HepG2 (cell line): ENCODE results near the gene ELOVL2. TPM values are rescaled to one million over a fixed set of nuclear protein-coding genes. Genes with fewer than 3 reads are reported as not detected.

Experiments used
- DPF2 ChIP-seq: sonication (generic); formaldehyde crosslinking; IDR thresholded peaks from 2 replicates; pipeline ENCODE4 v1.4.0; 2020; ENCODE audit warnings: mild to moderate bottlenecking, low read depth, missing genetic modification reagents, borderline replicate concordance
- EP300 ChIP-seq, 3 experiments: sonication (generic) in 1 of 3; formaldehyde crosslinking in 1 of 3; IDR thresholded peaks; 2 replicates each; pipeline versions ENCODE4 v1.5.1 to v1.6.1; 2011 to 2020; ENCODE audit warnings: low read depth in 2 of 3, low read length in 2 of 3, borderline replicate concordance in 1 of 3, improper control_type of control experiment in 1 of 3, mild to moderate bottlenecking in 1 of 3, missing genetic modification reagents in 1 of 3, moderate library complexity in 1 of 3
- FOXP1 ChIP-seq, 2 experiments: fragments of 450-650 bp in 1 of 2; IDR thresholded peaks; 2 replicates each; pipeline ENCODE4 v1.6.1; 2017 to 2018; ENCODE audit warnings: antibody characterized with exemption in 1 of 2
- GFI1 ChIP-seq: sonication (generic); formaldehyde crosslinking; IDR thresholded peaks from 2 replicates; pipeline ENCODE4 v1.5.0; 2020; ENCODE audit warnings: missing genetic modification reagents, mild to moderate bottlenecking, borderline replicate concordance
- JUNB ChIP-seq: sonication (generic); formaldehyde crosslinking; IDR thresholded peaks from 2 replicates; pipeline ENCODE4 v1.8.0; 2022; ENCODE audit warnings: missing genetic modification reagents, mild to moderate bottlenecking, borderline replicate concordance
- KLF12 ChIP-seq: sonication (generic); formaldehyde crosslinking; IDR thresholded peaks from 2 replicates; pipeline ENCODE4 v1.4.0; 2020; ENCODE audit warnings: missing genetic modification reagents, borderline replicate concordance
- MTA1 ChIP-seq: sonication (generic); formaldehyde crosslinking; IDR thresholded peaks from 2 replicates; pipeline ENCODE4 v1.4.0; 2020; ENCODE audit warnings: missing genetic modification reagents, mild to moderate bottlenecking, borderline replicate concordance
- TGIF2 ChIP-seq: IDR thresholded peaks from 2 replicates; pipeline ENCODE4 v1.6.1; 2016; ENCODE audit warnings: control low read depth, missing compliant biosample characterization
- ZNF230 ChIP-seq: sonication (generic); formaldehyde crosslinking; IDR thresholded peaks from 2 replicates; pipeline ENCODE4 v1.4.0; 2020; ENCODE audit warnings: mild to moderate bottlenecking, missing genetic modification reagents
- ZNF510 ChIP-seq: sonication (generic); formaldehyde crosslinking; IDR thresholded peaks from 2 replicates; pipeline ENCODE4 v1.4.0; 2020; ENCODE audit warnings: low read depth, mild to moderate bottlenecking, missing genetic modification reagents
- ZNF652 ChIP-seq: IDR thresholded peaks from 2 replicates; pipeline ENCODE4 v1.6.1; 2016; ENCODE audit warnings: low read depth, borderline replicate concordance
- ZSCAN9 ChIP-seq: IDR thresholded peaks from 2 replicates; pipeline ENCODE4 v1.6.1; 2016; ENCODE audit warnings: borderline replicate concordance
- polyA plus RNA-seq, 8 experiments: library from polyadenylated mRNA; depleted of rRNA in 3 of 8; stranded (reverse) in 7 of 8; unstranded in 1 of 8; fragments of >200 nt; fragmentation: Illumina TruSeq in 4 of 8; extraction: Trizol in 4 of 8; gene quantifications; 2 replicates each; pipeline versions ENCODE4 v1.2.1 to v1.2.3, GENCODE V29; 2011 to 2016; ENCODE audit warnings: low read depth in 4 of 8, missing spikeins in 1 of 8, mixed read lengths in 1 of 8; ENCODE audit not compliant: insufficient read depth in 1 of 8
- total RNA-seq, 5 experiments: library from RNA; depleted of rRNA; stranded (reverse); fragments of >200 nt; fragmentation: Illumina TruSeq; extraction: Trizol; gene quantifications; 2 replicates each; pipeline ENCODE4 v1.2.3, GENCODE V29; 2016; ENCODE audit warnings: low read depth in 1 of 5
- TF ChIP-seq, protein P1 (sequence below): IDR thresholded peaks from 2 replicates; pipeline ENCODE4 v1.6.1; 2016; ENCODE audit warnings: mild to moderate bottlenecking
- TF ChIP-seq, protein P2 (sequence below): IDR thresholded peaks from 2 replicates; pipeline ENCODE4 v1.6.1; 2016
- TF ChIP-seq, protein P3 (sequence below): sonication (generic); formaldehyde crosslinking; IDR thresholded peaks from 2 replicates; pipeline ENCODE4 v1.8.1; 2023; ENCODE audit warnings: missing genetic modification reagents, inconsistent platforms, borderline replicate concordance
- TF ChIP-seq, protein P4 (sequence below): sonication (generic); formaldehyde crosslinking; IDR thresholded peaks from 2 replicates; pipeline ENCODE4 v1.4.0; 2020; ENCODE audit warnings: missing genetic modification reagents
- TF ChIP-seq, protein P5 (sequence below): sonication (generic); formaldehyde crosslinking; conservative IDR thresholded peaks from 2 replicates; pipeline ENCODE4 v1.8.1; 2023; ENCODE audit warnings: missing genetic modification reagents

ELOVL2 gene
- total and polyA plus RNA-seq, 2 of the 13 experiments (the other 11 are each of a cell fraction or from before 2014, with no cell fraction given) = 43.6 to 65.4 TPM

DNA sequence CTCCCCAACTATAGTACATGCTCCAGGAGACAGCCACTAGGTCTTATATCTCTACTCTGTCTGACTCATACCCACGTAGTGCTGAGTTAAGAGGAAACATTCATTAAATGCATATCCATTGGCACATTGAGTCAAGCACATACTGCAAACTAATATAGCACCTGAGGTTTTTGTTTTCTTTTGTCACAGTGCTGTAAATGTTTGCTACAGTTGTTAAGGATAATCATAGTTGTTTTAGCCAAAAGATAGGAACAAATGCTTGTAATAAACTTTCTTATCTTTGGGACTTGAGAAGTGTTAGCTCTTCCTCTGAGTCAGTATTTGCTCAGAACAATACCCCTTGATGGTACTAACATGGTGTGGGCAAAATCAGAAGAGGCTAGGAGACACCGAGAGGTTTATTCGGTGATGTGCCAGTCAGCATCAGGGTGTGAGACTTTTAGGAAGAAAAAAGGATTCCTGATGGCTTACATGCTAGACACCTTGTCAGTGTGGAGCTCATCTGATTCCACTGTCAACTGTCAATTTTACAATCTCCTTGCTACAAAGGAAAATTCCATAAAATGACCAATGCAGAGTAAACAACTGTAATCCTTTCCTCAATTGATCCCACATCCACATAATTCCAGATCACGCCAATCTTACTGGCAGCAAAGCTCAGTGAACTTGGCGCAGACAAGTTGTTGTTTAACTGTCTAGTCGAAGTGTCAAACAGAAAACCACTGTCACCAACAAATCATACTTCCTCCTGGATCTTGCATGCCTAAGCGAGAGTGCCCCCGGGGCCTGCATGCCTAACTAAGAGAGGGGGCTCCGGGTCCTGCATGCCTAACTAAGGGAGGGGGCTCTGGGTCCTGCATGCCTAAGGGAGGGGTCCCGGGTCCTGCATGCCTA is 36.1 kb downstream of the ELOVL2 start (continued):
- TF ChIP-seq FOXP1 (IDR thresholded peaks at IDR 0.05) (no peak), FOXP1 (CRISPR knock-in tag; IDR thresholded peaks at IDR 0.05) (0 out of 2 replicates have a peak, but pooled peaks have one; percentile 38), EP300 (IDR thresholded peaks at IDR 0.05; ENCODE audit: low read depth in 2 of 2, low read length in 2 of 2) (peak in 1 of 2 experiments; percentile 78; a peak in 2 of 4 replicates), EP300 (CRISPR knock-in tag; IDR thresholded peaks at IDR 0.05; ENCODE audit: borderline replicate concordance) (peak; percentile 12; the same call in 1 of the 2 replicates), ZNF510 (no peak), JUNB (CRISPR knock-in tag) (peak; percentile 62; the same call in 1 of the 2 replicates), ZSCAN9 (CRISPR knock-in tag) (peak; percentile 28; the same call in 1 of the 2 replicates), ZNF230 (CRISPR knock-in tag) (no peak), KLF12 (CRISPR knock-in tag) (0 out of 2 replicates have a peak, but pooled peaks have one; percentile 46), MTA1 (CRISPR knock-in tag) (peak; percentile 68; the same call in 1 of the 2 replicates), TGIF2 (CRISPR knock-in tag) (peak; percentile 68; the same call in 1 of the 2 replicates), DPF2 (CRISPR knock-in tag) (peak; percentile 38; the same call in 1 of the 2 replicates), GFI1 (peak; percentile 47; the same call in 1 of the 2 replicates), ZNF652 (CRISPR knock-in tag) (peak; percentile 65; the same call in 1 of the 2 replicates)
- TF ChIP-seq, protein P1, sequence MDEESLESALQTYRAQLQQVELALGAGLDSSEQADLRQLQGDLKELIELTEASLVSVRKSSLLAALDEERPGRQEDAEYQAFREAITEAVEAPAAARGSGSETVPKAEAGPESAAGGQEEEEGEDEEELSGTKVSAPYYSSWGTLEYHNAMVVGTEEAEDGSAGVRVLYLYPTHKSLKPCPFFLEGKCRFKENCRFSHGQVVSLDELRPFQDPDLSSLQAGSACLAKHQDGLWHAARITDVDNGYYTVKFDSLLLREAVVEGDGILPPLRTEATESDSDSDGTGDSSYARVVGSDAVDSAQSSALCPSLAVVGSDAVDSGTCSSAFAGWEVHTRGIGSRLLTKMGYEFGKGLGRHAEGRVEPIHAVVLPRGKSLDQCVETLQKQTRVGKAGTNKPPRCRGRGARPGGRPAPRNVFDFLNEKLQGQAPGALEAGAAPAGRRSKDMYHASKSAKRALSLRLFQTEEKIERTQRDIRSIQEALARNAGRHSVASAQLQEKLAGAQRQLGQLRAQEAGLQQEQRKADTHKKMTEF = peak; percentile 31; the same call in 1 of the 2 replicates
- TF ChIP-seq, protein P2, sequence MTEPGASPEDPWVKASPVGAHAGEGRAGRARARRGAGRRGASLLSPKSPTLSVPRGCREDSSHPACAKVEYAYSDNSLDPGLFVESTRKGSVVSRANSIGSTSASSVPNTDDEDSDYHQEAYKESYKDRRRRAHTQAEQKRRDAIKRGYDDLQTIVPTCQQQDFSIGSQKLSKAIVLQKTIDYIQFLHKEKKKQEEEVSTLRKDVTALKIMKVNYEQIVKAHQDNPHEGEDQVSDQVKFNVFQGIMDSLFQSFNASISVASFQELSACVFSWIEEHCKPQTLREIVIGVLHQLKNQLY = 0 out of 2 replicates have a peak, but pooled peaks have one; percentile 21
- TF ChIP-seq, protein P3, sequence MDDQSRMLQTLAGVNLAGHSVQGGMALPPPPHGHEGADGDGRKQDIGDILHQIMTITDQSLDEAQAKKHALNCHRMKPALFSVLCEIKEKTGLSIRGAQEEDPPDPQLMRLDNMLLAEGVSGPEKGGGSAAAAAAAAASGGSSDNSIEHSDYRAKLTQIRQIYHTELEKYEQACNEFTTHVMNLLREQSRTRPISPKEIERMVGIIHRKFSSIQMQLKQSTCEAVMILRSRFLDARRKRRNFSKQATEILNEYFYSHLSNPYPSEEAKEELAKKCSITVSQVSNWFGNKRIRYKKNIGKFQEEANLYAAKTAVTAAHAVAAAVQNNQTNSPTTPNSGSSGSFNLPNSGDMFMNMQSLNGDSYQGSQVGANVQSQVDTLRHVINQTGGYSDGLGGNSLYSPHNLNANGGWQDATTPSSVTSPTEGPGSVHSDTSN (CRISPR knock-in tag) = no peak
- TF ChIP-seq, protein P4, sequence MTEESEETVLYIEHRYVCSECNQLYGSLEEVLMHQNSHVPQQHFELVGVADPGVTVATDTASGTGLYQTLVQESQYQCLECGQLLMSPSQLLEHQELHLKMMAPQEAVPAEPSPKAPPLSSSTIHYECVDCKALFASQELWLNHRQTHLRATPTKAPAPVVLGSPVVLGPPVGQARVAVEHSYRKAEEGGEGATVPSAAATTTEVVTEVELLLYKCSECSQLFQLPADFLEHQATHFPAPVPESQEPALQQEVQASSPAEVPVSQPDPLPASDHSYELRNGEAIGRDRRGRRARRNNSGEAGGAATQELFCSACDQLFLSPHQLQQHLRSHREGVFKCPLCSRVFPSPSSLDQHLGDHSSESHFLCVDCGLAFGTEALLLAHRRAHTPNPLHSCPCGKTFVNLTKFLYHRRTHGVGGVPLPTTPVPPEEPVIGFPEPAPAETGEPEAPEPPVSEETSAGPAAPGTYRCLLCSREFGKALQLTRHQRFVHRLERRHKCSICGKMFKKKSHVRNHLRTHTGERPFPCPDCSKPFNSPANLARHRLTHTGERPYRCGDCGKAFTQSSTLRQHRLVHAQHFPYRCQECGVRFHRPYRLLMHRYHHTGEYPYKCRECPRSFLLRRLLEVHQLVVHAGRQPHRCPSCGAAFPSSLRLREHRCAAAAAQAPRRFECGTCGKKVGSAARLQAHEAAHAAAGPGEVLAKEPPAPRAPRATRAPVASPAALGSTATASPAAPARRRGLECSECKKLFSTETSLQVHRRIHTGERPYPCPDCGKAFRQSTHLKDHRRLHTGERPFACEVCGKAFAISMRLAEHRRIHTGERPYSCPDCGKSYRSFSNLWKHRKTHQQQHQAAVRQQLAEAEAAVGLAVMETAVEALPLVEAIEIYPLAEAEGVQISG (CRISPR knock-in tag) = peak; percentile 41; the same call in 1 of the 2 replicates
- TF ChIP-seq, protein P5, sequence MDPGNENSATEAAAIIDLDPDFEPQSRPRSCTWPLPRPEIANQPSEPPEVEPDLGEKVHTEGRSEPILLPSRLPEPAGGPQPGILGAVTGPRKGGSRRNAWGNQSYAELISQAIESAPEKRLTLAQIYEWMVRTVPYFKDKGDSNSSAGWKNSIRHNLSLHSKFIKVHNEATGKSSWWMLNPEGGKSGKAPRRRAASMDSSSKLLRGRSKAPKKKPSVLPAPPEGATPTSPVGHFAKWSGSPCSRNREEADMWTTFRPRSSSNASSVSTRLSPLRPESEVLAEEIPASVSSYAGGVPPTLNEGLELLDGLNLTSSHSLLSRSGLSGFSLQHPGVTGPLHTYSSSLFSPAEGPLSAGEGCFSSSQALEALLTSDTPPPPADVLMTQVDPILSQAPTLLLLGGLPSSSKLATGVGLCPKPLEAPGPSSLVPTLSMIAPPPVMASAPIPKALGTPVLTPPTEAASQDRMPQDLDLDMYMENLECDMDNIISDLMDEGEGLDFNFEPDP (CRISPR knock-in tag) = 0 out of 2 replicates have a peak, but pooled peaks have one; percentile 31
